COLO668 (cell line): ENCODE data around the gene JSRP1.
A peak's percentile ranks its signal among the peaks of the same experiment; 100 is the strongest.

Experiments
- DNase-seq: peaks from one replicate; lab custom pipeline; 2025; ENCODE audit not compliant: unreplicated experiment; lab: John Stamatoyannopoulos, UW

JSRP1 gene

GRCh38 chr19:2255982-2256685 lies at the start of gene JSRP1:
Gene JSRP1, minus strand, starts transcription at chr19:2256417. Its CDS starts 1,103 bp downstream, at chr19:2255314.
- DNase-seq = peak; percentile 89

GRCh38 chr19:2305452-2306280 lies 49.4 kb upstream of the JSRP1 start:
- DNase-seq = no peak

GRCh38 chr19:2303211-2303798 lies 47.1 kb upstream of the JSRP1 start:
- DNase-seq = no peak

- DNase-seq = peak; percentile 56
Observed at GRCh38 chr19:2302319-2303210, 46.3 kb upstream of the JSRP1 start.

- DNase-seq = no peak
Observed at GRCh38 chr19:2300533-2300932, 44.3 kb upstream of the JSRP1 start.

- no peak for DNase-seq
Observed at GRCh38 chr19:2296141-2296540, 39.9 kb upstream of the JSRP1 start.

GRCh38 chr19:2294687-2295335 lies 38.6 kb upstream of the JSRP1 start:
- DNase-seq = no peak

GRCh38 chr19:2291185-2291751 lies 35.1 kb upstream of the JSRP1 start:
- peak; percentile 78 for DNase-seq

- DNase-seq = peak; percentile 85
Observed at GRCh38 chr19:2290441-2291184, 34.4 kb upstream of the JSRP1 start.

GRCh38 chr19:2289714-2290435 lies 33.7 kb upstream of the JSRP1 start:
- peak; percentile 59 for DNase-seq

GRCh38 chr19:2288818-2289713 lies 32.8 kb upstream of the JSRP1 start:
- DNase-seq = no peak

- no peak for DNase-seq
Observed at GRCh38 chr19:2288338-2288817, 32.2 kb upstream of the JSRP1 start.

- no peak for DNase-seq
Observed at GRCh38 chr19:2287585-2288337, 31.5 kb upstream of the JSRP1 start.

- no peak for DNase-seq
Observed at GRCh38 chr19:2286402-2287140, 30.4 kb upstream of the JSRP1 start.

GRCh38 chr19:2283835-2284507 lies 27.8 kb upstream of the JSRP1 start:
- DNase-seq = no peak

GRCh38 chr19:2282862-2283237 lies 26.6 kb upstream of the JSRP1 start:
- no peak for DNase-seq
